Limb (tissue), 2 donors: ENCODE measurements around the gene NUP210.

Source experiments
- DNase-seq, 2 donors: peaks; one replicate each; pipeline ENCODE4 v3.0.0-alpha.2; 2016; ENCODE audit errors: extremely low spot score in 2 of 2

NUP210 gene

DNA sequence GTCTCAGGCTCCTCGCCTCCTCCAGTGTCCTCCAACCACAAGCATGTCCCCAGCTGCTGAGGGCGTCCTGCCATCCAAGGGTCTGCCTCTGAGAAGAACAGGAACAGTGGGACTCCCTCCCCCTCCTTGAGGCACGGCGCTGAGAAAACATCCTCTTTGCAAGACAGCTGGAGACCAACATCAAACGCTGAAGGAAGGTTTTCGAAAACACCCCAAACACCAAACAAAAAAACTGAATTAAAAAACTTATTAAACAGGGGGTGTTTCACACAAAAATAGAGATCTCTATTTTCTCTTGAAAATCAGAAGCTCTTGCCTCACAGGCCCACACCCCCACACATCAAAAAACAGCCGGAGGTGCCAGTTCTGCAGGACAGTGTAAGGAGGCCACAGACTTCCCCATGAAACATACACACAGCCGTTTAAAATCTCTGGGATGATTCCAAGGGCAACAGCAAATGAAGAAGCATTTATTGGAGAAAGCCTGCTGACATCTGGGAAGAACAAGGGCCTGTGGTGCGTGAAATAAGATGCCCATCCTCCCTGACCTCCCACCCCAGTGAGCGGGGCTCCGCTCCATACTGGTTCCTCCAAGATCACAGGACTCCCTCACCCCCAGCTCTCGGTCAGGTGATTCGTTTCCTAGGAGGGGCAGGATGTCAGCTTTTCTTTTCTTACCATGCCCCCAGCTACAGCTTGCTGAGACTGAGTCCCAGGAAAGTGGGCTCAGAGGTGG lies 71.3 kb downstream of the NUP210 start:
- DNase-seq: peak; percentile 21 to 37

DNA sequence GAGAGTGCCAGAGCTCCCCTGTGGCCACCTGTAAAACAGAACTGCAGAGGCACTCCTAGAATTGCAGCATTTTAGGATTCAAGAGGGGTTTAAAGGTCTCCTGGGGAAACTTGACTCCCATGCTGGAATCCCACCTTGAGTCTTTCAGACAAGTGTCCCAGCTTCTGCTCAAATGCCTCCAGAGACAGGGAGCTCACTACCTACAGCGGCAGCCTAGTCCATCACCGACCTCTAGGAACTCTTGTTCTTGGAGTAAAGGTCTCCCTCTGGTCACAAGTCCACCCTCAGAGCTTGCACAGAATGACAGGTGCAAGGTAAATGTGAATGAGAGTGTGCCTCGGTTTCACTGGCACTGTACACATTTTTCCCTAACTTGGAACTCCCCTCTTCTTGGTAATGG lies 72.0 kb downstream of the NUP210 start:
- DNase-seq: no peak

GRCh38 chr3:13347390-13347950 lies 72.7 kb downstream of the NUP210 start:
- peak; percentile 30 to 43 for DNase-seq

GRCh38 chr3:13346481-13347389 lies 73.4 kb downstream of the NUP210 start:
- DNase-seq: peak in 1 of 2 donors; percentile 58

- DNase-seq: no peak
These were observed 74.3 kb downstream of the NUP210 start for GRCh38 chr3:13345772-13346171.

- DNase-seq: no peak
These were observed 74.8 kb downstream of the NUP210 start for GRCh38 chr3:13345284-13345683.

DNA sequence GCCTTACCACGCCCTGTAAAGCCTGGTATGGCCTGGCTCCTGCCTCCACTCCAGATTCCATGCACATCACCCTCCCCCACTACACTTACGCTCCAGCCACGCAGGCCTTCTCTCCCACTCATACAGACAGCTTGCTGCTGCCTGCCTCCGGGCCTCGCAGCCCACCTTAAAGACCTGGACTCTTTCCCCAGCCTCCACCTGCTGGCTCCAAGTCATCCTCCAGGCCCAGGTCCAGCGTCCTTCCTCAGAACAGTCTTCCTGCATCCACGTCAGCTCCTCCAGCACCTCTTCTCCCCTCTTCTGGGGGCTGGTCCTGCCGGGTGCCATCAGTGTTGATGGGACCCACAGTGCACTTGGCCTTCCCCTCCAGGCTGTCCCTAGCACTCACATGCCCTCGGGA lies 75.5 kb downstream of the NUP210 start:
- no peak for DNase-seq

DNA sequence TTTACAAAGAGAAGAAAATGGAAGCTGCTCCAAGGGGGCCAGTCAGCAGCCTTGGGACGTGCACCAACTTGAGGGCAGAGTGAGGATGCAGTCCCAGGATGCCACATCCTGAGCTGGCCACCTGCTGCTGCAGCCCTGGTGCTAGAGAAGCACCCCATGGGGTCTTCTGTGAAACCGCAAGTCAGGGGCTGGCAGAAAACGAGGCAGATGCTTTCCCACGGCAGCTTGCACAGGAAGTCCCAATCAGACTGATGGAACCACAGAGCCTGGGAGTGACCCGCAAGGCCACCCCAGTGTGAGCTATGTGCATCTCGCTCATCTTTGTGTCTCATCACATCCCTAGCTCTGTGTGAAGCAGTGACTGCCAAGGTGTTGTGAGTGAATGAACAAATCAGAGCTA lies 76.5 kb downstream of the NUP210 start:
- no peak for DNase-seq

DNA sequence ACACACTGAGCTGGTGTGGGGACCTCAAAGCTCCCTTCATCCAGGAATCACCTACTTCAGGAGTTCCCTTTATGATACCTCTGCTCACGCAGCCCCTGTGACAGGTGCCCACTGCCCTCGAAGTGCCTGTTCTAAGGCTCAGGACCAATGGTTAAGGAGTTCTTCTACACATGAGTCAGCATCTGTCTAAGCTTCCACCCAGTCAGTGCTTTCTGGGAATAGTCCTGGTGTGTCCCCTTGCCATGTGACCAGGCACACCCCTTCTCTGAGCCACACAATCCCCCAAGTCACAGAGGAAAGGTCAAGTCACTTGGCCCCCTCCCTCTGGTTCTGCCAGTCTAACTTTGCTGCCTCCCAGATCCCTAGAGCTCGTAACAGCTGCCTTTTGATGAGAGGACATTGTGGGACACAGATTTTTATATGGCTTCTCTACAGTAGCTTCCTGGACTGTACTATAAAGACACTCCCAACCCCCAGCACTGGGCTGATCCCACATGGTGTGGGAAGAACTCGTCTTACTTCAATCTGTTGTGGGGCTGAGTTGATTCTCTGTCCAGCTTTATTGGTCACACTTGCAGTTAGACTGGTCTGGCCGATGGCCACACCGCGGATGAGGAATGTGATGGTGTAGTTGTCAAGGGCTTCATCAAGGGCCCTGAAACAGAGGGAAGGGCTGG lies 78.8 kb downstream of the NUP210 start:
- DNase-seq: no peak

DNA sequence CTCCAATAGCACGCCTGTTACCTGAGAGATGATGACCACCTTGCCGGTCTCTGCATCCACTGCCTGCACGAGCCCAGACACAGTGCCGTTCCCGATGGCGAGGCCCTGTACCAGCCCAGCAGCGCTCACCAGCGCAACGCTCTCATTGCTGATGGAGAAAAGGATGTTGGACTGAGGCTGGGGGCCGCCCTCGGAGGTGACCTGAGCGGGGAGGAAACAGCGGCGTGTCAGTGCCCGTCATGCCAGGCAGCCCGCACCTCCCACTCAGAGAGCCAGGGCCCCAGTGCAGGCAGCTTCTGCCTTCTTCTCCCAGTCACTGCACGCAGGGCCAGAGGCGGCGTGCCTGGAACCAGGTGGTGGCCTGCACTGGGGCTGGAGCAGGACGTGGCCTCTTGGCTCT lies 80.3 kb downstream of the NUP210 start:
- DNase-seq: no peak

GRCh38 chr3:13338996-13339395 lies 81.1 kb downstream of the NUP210 start:
- DNase-seq: no peak

GRCh38 chr3:13338231-13338630 lies 81.9 kb downstream of the NUP210 start:
- no peak for DNase-seq

- no peak for DNase-seq
These were observed 83.5 kb downstream of the NUP210 start for GRCh38 chr3:13336592-13336991.

GRCh38 chr3:13335503-13335902 lies 84.6 kb downstream of the NUP210 start:
- DNase-seq: no peak

DNA sequence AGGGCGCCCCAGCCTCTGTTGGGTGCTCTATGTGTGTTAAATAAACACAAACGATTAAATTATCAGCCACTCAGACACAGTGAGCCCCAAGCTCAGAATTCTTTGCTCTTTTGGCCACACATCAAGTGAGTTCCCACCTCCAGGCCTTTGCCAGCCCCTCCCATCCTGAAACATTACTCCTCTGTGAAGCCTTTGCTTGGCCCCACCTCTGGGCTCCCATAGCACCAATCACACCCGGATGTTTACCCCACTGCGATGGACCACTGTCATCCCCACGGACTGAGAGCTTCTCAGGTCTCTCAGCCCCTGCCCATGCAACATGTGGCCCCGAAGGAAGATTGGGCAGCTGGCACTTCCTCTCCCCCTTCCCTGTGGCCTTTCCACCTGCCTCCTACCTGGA lies 85.1 kb downstream of the NUP210 start:
- DNase-seq: no peak

GRCh38 chr3:13333236-13333897 lies 86.8 kb downstream of the NUP210 start:
- no peak for DNase-seq

GRCh38 chr3:13332740-13333139 lies 87.4 kb downstream of the NUP210 start:
- no peak for DNase-seq

DNA sequence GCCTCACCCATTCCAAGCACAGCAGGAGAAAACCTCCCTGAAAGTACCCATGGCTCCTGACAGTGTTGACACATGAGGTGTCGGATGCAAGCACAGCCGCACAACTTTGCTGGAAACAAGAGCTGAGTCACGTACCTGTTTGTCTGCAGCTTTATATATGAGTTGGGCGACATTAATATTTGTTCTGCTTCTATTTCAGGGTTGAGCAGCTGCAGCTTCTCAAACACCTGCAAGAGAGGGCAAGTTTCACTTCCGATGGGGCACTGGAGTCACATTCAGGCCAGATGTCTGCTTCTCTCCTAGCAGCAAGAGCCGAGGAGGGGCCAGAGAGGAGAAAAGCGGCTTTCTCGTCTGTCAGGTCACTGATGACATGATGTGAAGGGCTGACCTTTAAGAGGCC lies 88.0 kb downstream of the NUP210 start:
- no peak for DNase-seq

DNA sequence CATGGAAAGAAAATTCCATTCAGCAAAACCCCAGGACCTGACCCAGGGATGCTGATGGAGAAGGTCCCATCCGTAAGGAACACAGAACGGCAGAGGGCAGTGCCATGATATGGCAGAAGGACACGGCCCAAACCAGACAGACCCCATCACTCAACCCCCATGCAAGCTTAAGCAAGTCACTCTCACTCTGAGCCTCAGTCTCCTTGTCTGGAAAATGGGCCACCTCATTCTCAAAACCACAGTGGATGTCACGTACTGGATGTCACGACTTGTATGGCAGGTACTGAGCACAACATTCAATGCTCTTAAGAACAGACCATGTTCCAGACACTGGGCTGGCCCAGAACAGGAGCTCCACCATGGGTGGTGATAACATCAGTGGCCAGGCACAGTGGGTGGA lies 90.4 kb downstream of the NUP210 start:
- DNase-seq: no peak

- no peak for DNase-seq
These were observed 94.2 kb downstream of the NUP210 start for GRCh38 chr3:13325892-13326443.
